C4-2B (cell line): ENCODE results near the gene GGACT.

Experiments
- ZFX ChIP-seq: fragments of 450-650 bp; IDR thresholded peaks from 2 replicates; pipeline ENCODE4 v1.6.1; 2017
- TF ChIP-seq, protein P1 (sequence below): fragments of 450-650 bp; conservative IDR thresholded peaks from 2 replicates; pipeline ENCODE4 v1.5.1; 2017; ENCODE audit warnings: mild to moderate bottlenecking

DNA sequence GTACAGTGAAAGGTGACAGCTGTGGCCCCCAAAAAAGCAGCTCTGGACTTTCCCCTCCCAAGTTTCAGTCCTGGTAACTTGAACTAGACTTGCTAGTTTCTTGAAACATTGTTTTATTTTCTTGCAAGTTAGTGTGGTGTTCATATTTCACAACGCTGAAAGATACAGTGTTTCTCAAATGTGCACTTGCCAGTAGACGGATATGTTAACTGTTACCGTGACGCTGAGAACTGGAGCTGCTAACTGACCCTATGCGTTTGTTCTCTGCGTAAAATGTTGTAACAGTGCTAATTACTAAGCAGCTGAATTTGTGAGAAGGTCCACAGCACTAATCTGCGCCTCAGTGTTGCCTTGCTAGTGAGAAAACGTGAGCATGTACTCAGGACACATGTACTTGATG is 79.6 kb downstream of the GGACT start:
- TF ChIP-seq, protein P1, sequence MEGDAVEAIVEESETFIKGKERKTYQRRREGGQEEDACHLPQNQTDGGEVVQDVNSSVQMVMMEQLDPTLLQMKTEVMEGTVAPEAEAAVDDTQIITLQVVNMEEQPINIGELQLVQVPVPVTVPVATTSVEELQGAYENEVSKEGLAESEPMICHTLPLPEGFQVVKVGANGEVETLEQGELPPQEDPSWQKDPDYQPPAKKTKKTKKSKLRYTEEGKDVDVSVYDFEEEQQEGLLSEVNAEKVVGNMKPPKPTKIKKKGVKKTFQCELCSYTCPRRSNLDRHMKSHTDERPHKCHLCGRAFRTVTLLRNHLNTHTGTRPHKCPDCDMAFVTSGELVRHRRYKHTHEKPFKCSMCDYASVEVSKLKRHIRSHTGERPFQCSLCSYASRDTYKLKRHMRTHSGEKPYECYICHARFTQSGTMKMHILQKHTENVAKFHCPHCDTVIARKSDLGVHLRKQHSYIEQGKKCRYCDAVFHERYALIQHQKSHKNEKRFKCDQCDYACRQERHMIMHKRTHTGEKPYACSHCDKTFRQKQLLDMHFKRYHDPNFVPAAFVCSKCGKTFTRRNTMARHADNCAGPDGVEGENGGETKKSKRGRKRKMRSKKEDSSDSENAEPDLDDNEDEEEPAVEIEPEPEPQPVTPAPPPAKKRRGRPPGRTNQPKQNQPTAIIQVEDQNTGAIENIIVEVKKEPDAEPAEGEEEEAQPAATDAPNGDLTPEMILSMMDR, result no peak
- no peak for TF ChIP-seq ZFX
